WTC11 (cell line): ENCODE data around the gene C15orf39. TPM values are rescaled to one million over a fixed set of nuclear protein-coding genes. Genes with fewer than 3 reads are reported as not detected.
A peak's percentile ranks its signal among the peaks of the same experiment; 100 is the strongest.
"Not testable (repeated sequence)": the region's sequence is repeated elsewhere in the genome, so short reads cannot be mapped to it uniquely, and the experiment has no call there.

Experiments
- ATAC-seq: fragments of 200-7000 bp; cut with Tn5 transposase; 2 replicates; pipeline ENCODE4 v1.10.0; 2021; ENCODE audit warnings: mild to moderate bottlenecking, moderate library complexity
- CTCF ChIA-PET: fragments of 300-600 bp; sonication (Branson Sonifier 250); formaldehyde crosslinking; loops from one replicate; lab custom pipeline; 2021; ENCODE audit warnings: antibody characterized with exemption; lab: Charles Lee
- POLR2A ChIA-PET: fragments of 350-600 bp; sonication (Branson Sonifier 250); formaldehyde crosslinking; loops from one replicate; lab custom pipeline; 2021; ENCODE audit warnings: antibody characterized with exemption; lab: Charles Lee
- DNase-seq: peaks from one replicate; pipeline ENCODE4 v3.0.0; 2021; ENCODE audit warnings: low spot score
- H3K27ac Mint-ChIP-seq: 2 replicates; pipeline ENCODE4 v1.8.0; 2021; ENCODE audit warnings: mixed read lengths
- H3K27me3 Mint-ChIP-seq: 2 replicates; pipeline ENCODE4 v1.8.0; 2021; ENCODE audit warnings: low read depth, mild to moderate bottlenecking, moderate library complexity, mixed read lengths
- H3K36me3 Mint-ChIP-seq: 2 replicates; pipeline ENCODE4 v1.8.0; 2021; ENCODE audit warnings: mixed read lengths
- H3K4me1 Mint-ChIP-seq: 2 replicates; pipeline ENCODE4 v1.8.0; 2022; ENCODE audit warnings: mixed read lengths
- H3K4me3 Mint-ChIP-seq: 2 replicates; pipeline ENCODE4 v1.8.0; 2021; ENCODE audit warnings: mild to moderate bottlenecking, moderate library complexity, mixed read lengths
- H3K9me3 Mint-ChIP-seq: 2 replicates; pipeline ENCODE4 v1.8.0; 2021; ENCODE audit warnings: mixed read lengths
- ATF6 ChIP-seq: sonication (generic); formaldehyde crosslinking; IDR thresholded peaks from 2 replicates; pipeline ENCODE4 v1.8.1; 2023; ENCODE audit warnings: mild to moderate bottlenecking, missing genetic modification reagents
- E2F5 ChIP-seq: sonication (generic); formaldehyde crosslinking; IDR thresholded peaks from 2 replicates; pipeline ENCODE4 v1.8.1; 2022; ENCODE audit warnings: mild to moderate bottlenecking, moderate library complexity, missing genetic modification reagents
- ERG ChIP-seq: fragments of 250-450 bp; sonication (Bioruptor Pico); IDR thresholded peaks from 2 replicates; pipeline ENCODE4 v1.8.0; 2021; ENCODE audit warnings: mild to moderate bottlenecking
- FOXJ3 ChIP-seq: sonication (generic); formaldehyde crosslinking; IDR thresholded peaks from 2 replicates; pipeline ENCODE4 v1.9.0; 2021; ENCODE audit warnings: missing genetic modification reagents, mild to moderate bottlenecking, borderline replicate concordance
- FOXP1 ChIP-seq: sonication (generic); formaldehyde crosslinking; IDR thresholded peaks from 2 replicates; pipeline ENCODE4 v1.8.0; 2022; ENCODE audit warnings: missing genetic modification reagents, mild to moderate bottlenecking, moderate library complexity, borderline replicate concordance
- GABPB1 ChIP-seq: sonication (generic); formaldehyde crosslinking; IDR thresholded peaks from 2 replicates; pipeline ENCODE4 v1.8.1; 2023; ENCODE audit warnings: mild to moderate bottlenecking, missing genetic modification reagents
- IRF2 ChIP-seq: sonication (generic); formaldehyde crosslinking; IDR thresholded peaks from 2 replicates; pipeline ENCODE4 v1.8.0; 2022; ENCODE audit warnings: low read depth, missing genetic modification reagents, borderline replicate concordance
- KAT7 ChIP-seq: sonication (generic); formaldehyde crosslinking; IDR thresholded peaks from 2 replicates; pipeline ENCODE4 v1.8.1; 2023; ENCODE audit warnings: missing genetic modification reagents, mild to moderate bottlenecking, borderline replicate concordance
- MYBL2 ChIP-seq: sonication (generic); formaldehyde crosslinking; IDR thresholded peaks from 2 replicates; pipeline ENCODE4 v1.8.1; 2023; ENCODE audit warnings: mild to moderate bottlenecking, moderate library complexity, missing genetic modification reagents
- PRRX2 ChIP-seq: fragments of 250-450 bp; sonication (Bioruptor Pico); IDR thresholded peaks from 2 replicates; pipeline ENCODE4 v1.8.0; 2021; ENCODE audit warnings: mild to moderate bottlenecking
- STAT6 ChIP-seq: sonication (generic); formaldehyde crosslinking; conservative IDR thresholded peaks from 2 replicates; pipeline ENCODE4 v1.8.1; 2023; ENCODE audit warnings: mild to moderate bottlenecking, low read depth, missing genetic modification reagents, moderate library complexity
- ZMAT4 ChIP-seq: fragments of 250-450 bp; sonication (Bioruptor Pico); IDR thresholded peaks from 2 replicates; pipeline ENCODE4 v1.9.0; 2021; ENCODE audit warnings: mild to moderate bottlenecking
- ZNF396 ChIP-seq: fragments of 250-450 bp; sonication (Bioruptor Pico); IDR thresholded peaks from 2 replicates; pipeline ENCODE4 v1.8.0; 2021; ENCODE audit warnings: mild to moderate bottlenecking, moderate library complexity, borderline replicate concordance
- ZNF425 ChIP-seq: fragments of 250-450 bp; sonication (Bioruptor Pico); conservative IDR thresholded peaks from 2 replicates; pipeline ENCODE4 v1.9.0; 2021; ENCODE audit warnings: mild to moderate bottlenecking
- total RNA-seq: library from RNA; stranded (reverse); gene quantifications from 3 replicates; pipeline ENCODE4 v1.2.3, GENCODE V29; 2021

Gene C15orf39
- total RNA-seq, 1 experiment from 2014 or later: 52.8 TPM

GRCh38 chr15:75163150-75163564 is 38.5 kb upstream of the C15orf39 start (continued):
- TF ChIP-seq ATF6 (CRISPR knock-in tag): no peak

- H3K4me1 Mint-ChIP-seq: peaks cover 9% of the 10 kb centered on the region
- no peak for TF ChIP-seq STAT6 (CRISPR knock-in tag)
- no peak for TF ChIP-seq E2F5 (CRISPR knock-in tag)
- no peak for TF ChIP-seq GABPB1 (CRISPR knock-in tag)
- TF ChIP-seq PRRX2 (CRISPR knock-in tag): no peak
- POLR2A ChIA-PET: no interaction called here
- H3K36me3 Mint-ChIP-seq: peaks cover 19% of the 10 kb centered on the region
- no peak overlapping the region for H3K4me3 Mint-ChIP-seq
- H3K27me3 Mint-ChIP-seq: peaks cover 5% of the 10 kb centered on the region; the same call in 1 of the 2 replicates
- peaks cover 40% of the 10 kb centered on the region for H3K9me3 Mint-ChIP-seq
- H3K27ac Mint-ChIP-seq: no peak overlapping the region
- CTCF ChIA-PET: no interaction called here
- ATAC-seq (peak; percentile 51; the same call in 1 of the 2 replicates), DNase-seq (no peak)
These were observed 36.9 kb upstream of the C15orf39 start for GRCh38 chr15:75164625-75165350.

GRCh38 chr15:75166489-75167063 is 35.1 kb upstream of the C15orf39 start:
- ATAC-seq, H3K27ac Mint-ChIP-seq, DNase-seq, H3K4me3 Mint-ChIP-seq, H3K27me3 Mint-ChIP-seq: not testable (repeated sequence)
- CTCF ChIA-PET: interaction anchor here (0.8 kb wide), 1 partner anchor 31 kb away, joined by 3 read pairs; no protein-coding TSS in a partner anchor
- POLR2A ChIA-PET: interaction anchor here (0.6 kb wide), 1 partner anchor 92 kb away, joined by 4 read pairs; no protein-coding TSS in a partner anchor
- Mint-ChIP-seq H3K4me1 (peaks cover 12% of the 10 kb centered on the region), H3K9me3 (peaks cover 42% of the 10 kb centered on the region), H3K36me3 (peaks cover 19% of the 10 kb centered on the region)

GRCh38 chr15:75167588-75168350 is 33.9 kb upstream of the C15orf39 start:
- Mint-ChIP-seq H3K27ac (no peak overlapping the region), H3K4me3 (no peak overlapping the region), H3K36me3 (peaks cover 19% of the 10 kb centered on the region), H3K9me3 (peaks cover 42% of the 10 kb centered on the region), H3K4me1 (peaks cover 12% of the 10 kb centered on the region), H3K27me3 (peaks cover 5% of the 10 kb centered on the region; the same call in 1 of the 2 replicates)
- ATAC-seq (no peak), DNase-seq (no peak)
- ChIA-PET CTCF (no interaction called here), POLR2A (no interaction called here)
- TF ChIP-seq FOXJ3 (CRISPR knock-in tag): no peak
- TF ChIP-seq ERG: no peak
- no peak for TF ChIP-seq ZNF425 (CRISPR knock-in tag)
- no peak for TF ChIP-seq ZMAT4
- no peak for TF ChIP-seq IRF2 (CRISPR knock-in tag)
- TF ChIP-seq ZNF396 (CRISPR knock-in tag): no peak
- no peak for TF ChIP-seq FOXP1 (CRISPR knock-in tag)
- TF ChIP-seq MYBL2 (CRISPR knock-in tag): no peak
- TF ChIP-seq KAT7 (CRISPR knock-in tag): no peak
